ENCODE measurements around the gene RNF223.
A peak's percentile ranks its signal among the peaks of the same experiment; 100 is the strongest.

The RNF223 gene

DNA sequence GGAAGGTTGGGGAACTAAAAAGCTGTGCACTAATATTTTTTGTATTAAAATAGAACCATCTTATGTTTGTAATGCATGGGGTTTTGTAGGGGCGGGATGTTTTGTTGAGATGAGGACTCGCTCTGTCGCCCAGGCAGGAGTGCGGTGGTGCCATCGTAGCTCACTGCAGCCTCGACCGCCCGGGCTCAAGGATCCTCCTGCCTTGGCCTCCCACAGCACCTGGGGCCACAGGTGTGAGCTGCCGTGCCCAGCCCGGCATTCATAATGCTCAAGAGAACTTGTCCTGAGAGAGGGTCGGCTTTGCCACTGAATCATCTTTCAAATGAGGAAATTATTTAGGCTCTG is 44.7 kb upstream of the RNF223 start:
- Histone ChIP-seq H3K4me3 (no peak overlapping the region), H3K4me2 (peak overlapping the region in 7 of 11 experiments; percentile 48 to 83 (median 62); a peak in 14 of 22 replicates), H3K4me1 (peaks cover 9 to 78% (median 73%) of the 10 kb centered on the region in 10 experiments; a peak in 19 of 20 replicates), H4K20me1 (peaks cover 0 to 33% (median 0%) of the 10 kb centered on the region in 11 experiments; a peak in 7 of 22 replicates), H3K9me3 (replicated peaks in 1 of 11) (peaks cover 4 to 11% (median 8%) of the 10 kb centered on the region in 11 experiments; a peak in 21 of 22 replicates), H3K36me3 (peaks cover 0 to 8% (median 6%) of the 10 kb centered on the region in 11 experiments; a peak in 13 of 22 replicates), H3K27ac (no peak overlapping the region), H3K9ac (no peak overlapping the region), H3K27me3 (peaks cover 31 to 52% (median 39%) of the 10 kb centered on the region in 11 experiments)
- TF ChIP-seq Cebpa-rat (IDR thresholded peaks at IDR 0.05), result no peak

- H3K27me3 ChIP-seq, result peaks cover 31 to 52% (median 39%) of the 10 kb centered on the region in 11 experiments
- H3K36me3 ChIP-seq, result peaks cover 1 to 14% (median 12%) of the 10 kb centered on the region in 11 experiments; a peak in 21 of 22 replicates
- H3K9ac ChIP-seq, result no peak overlapping the region
These were observed 44.1 kb upstream of the RNF223 start for GRCh38 chr1:1118011-1118875.

GRCh38 chr1:1117469-1117831 is 43.3 kb upstream of the RNF223 start:
- Histone ChIP-seq H3K4me1 (peaks cover 9 to 71% (median 64%) of the 10 kb centered on the region in 10 experiments; a peak in 19 of 20 replicates), H3K4me3 (no peak overlapping the region), H3K27me3 (peaks cover 31 to 49% (median 39%) of the 10 kb centered on the region in 11 experiments), H3K27ac (no peak overlapping the region), H3K4me2 (peak overlapping the region; percentile 35 to 83 (median 57); a peak in 21 of 22 replicates), H3K9ac (no peak overlapping the region), H4K20me1 (peaks cover 0 to 23% (median 0%) of the 10 kb centered on the region in 11 experiments; a peak in 6 of 22 replicates), H3K36me3 (peaks cover 8 to 22% (median 20%) of the 10 kb centered on the region in 11 experiments; a peak in 21 of 22 replicates), H3K9me3 (replicated peaks in 1 of 11) (peaks cover 18 to 25% (median 22%) of the 10 kb centered on the region in 11 experiments)
- no peak for TF ChIP-seq Cebpa-rat (IDR thresholded peaks at IDR 0.05)

More at GRCh38 chr1:1118011-1118875, 44.1 kb upstream of the RNF223 start:
- Histone ChIP-seq H3K9me3 (replicated peaks in 1 of 11) (peaks cover 10 to 17% (median 14%) of the 10 kb centered on the region in 11 experiments), H4K20me1 (peaks cover 0 to 31% (median 0%) of the 10 kb centered on the region in 11 experiments; a peak in 7 of 22 replicates), H3K27ac (no peak overlapping the region), H3K4me1 (peaks cover 9 to 75% (median 69%) of the 10 kb centered on the region in 10 experiments; a peak in 19 of 20 replicates), H3K4me3 (no peak overlapping the region), H3K4me2 (peak overlapping the region in 10 of 11 experiments; percentile 48 to 83 (median 62); a peak in 16 of 22 replicates)
- TF ChIP-seq Cebpa-rat (IDR thresholded peaks at IDR 0.05), result no peak

GRCh38 chr1:1116701-1117468 is 42.8 kb upstream of the RNF223 start:
- Histone ChIP-seq H4K20me1 (peaks cover 0 to 20% (median 3%) of the 10 kb centered on the region in 11 experiments; a peak in 8 of 22 replicates), H3K27ac (peak overlapping the region in 1 of 11 experiments; percentile 35; a peak in 1 of 22 replicates), H3K9ac (peak overlapping the region; percentile 36 to 92 (median 67); a peak in 21 of 22 replicates), H3K4me3 (peak overlapping the region; percentile 65 to 87 (median 78)), H3K27me3 (peaks cover 31 to 47% (median 38%) of the 10 kb centered on the region in 11 experiments), H3K4me2 (peak overlapping the region; percentile 91 to 100 (median 100)), H3K9me3 (replicated peaks in 1 of 11) (peaks cover 19 to 31% (median 28%) of the 10 kb centered on the region in 11 experiments), H3K36me3 (peaks cover 11 to 28% (median 25%) of the 10 kb centered on the region in 11 experiments; a peak in 21 of 22 replicates), H3K4me1 (peaks cover 10 to 71% (median 64%) of the 10 kb centered on the region in 10 experiments)
- TF ChIP-seq Cebpa-rat (IDR thresholded peaks at IDR 0.05), result no peak

- H3K9ac ChIP-seq, result peak within 1 kb of the TSS; percentile 77 to 92 (median 85)
- H3K27ac ChIP-seq, result peak within 1 kb of the TSS in 10 of 11 experiments; percentile 44 to 90 (median 84); a peak in 19 of 22 replicates
- peak within 1 kb of the TSS; percentile 94 to 100 (median 100) for H3K4me2 ChIP-seq
These were observed 41.9 kb upstream of the RNF223 start, which contains the start of gene C1orf159 for GRCh38 chr1:1115786-1116700. Gene C1orf159 (minus strand): TSS chr1:1116089. CDS start chr1:1091543, 24,546 bp downstream.

GRCh38 chr1:1115136-1115785 is 41.2 kb upstream of the RNF223 start:
- peaks cover 31 to 39% (median 37%) of the 10 kb centered on the region in 11 experiments for H3K27me3 ChIP-seq
- peaks cover 27 to 72% (median 65%) of the 10 kb centered on the region in 10 experiments for H3K4me1 ChIP-seq
- peaks cover 11 to 30% (median 26%) of the 10 kb centered on the region in 11 experiments; a peak in 21 of 22 replicates for H3K36me3 ChIP-seq
- H3K9ac ChIP-seq, result peak overlapping the region; percentile 77 to 92 (median 85)
- H4K20me1 ChIP-seq, result peaks cover 0 to 30% (median 13%) of the 10 kb centered on the region in 11 experiments; a peak in 11 of 22 replicates
- H3K4me3 ChIP-seq, result peak overlapping the region; percentile 65 to 87 (median 78)
- no peak for TF ChIP-seq Cebpa-rat (IDR thresholded peaks at IDR 0.05)
- peaks cover 19 to 33% (median 28%) of the 10 kb centered on the region in 11 experiments for H3K9me3 ChIP-seq (replicated peaks in 1 of 11)
- peak overlapping the region in 9 of 11 experiments; percentile 71 to 90 (median 84); a peak in 17 of 22 replicates for H3K27ac ChIP-seq
- H3K4me2 ChIP-seq, result peak overlapping the region; percentile 68 to 97 (median 88)

More at GRCh38 chr1:1115786-1116700, 41.9 kb upstream of the RNF223 start, which contains the start of gene C1orf159:
- Histone ChIP-seq H3K9me3 (replicated peaks in 1 of 11) (peaks cover 19 to 33% (median 28%) of the 10 kb centered on the region in 11 experiments), H3K4me3 (peak within 1 kb of the TSS; percentile 65 to 87 (median 78)), H3K27me3 (peaks cover 31 to 46% (median 38%) of the 10 kb centered on the region in 11 experiments), H4K20me1 (peaks cover 0 to 23% (median 7%) of the 10 kb centered on the region in 11 experiments; a peak in 11 of 22 replicates), H3K4me1 (peaks cover 19 to 72% (median 65%) of the 10 kb centered on the region in 10 experiments), H3K36me3 (peaks cover 11 to 30% (median 26%) of the 10 kb centered on the region in 11 experiments; a peak in 21 of 22 replicates)
- no peak for TF ChIP-seq Cebpa-rat (IDR thresholded peaks at IDR 0.05)
